Stimulated activated naive CD8-positive, alpha-beta T cell treated with anti-CD3 and anti-CD28 coated beads, Interleukin-15, Interleukin-2, amounts not matched to agents 100 ng/mL and 50 ng/mL, for 24 hours (primary cell): ENCODE results near the gene ABHD1.
"Not testable (repeated sequence)": the region's sequence is repeated elsewhere in the genome, so short reads cannot be mapped to it uniquely, and the experiment has no call there.

Experiments
- H3K27ac Mint-ChIP-seq: one replicate; pipeline ENCODE4 v1.8.0; 2021; ENCODE audit warnings: mild to moderate bottlenecking, mixed read lengths
- H3K27me3 Mint-ChIP-seq: one replicate; pipeline ENCODE4 v1.8.0; 2021; ENCODE audit warnings: mixed read lengths
- H3K36me3 Mint-ChIP-seq: one replicate; pipeline ENCODE4 v1.8.0; 2021; ENCODE audit warnings: low read depth, mixed read lengths
- H3K4me1 Mint-ChIP-seq: one replicate; pipeline ENCODE4 v1.8.0; 2021; ENCODE audit warnings: low read depth, mixed read lengths
- H3K4me3 Mint-ChIP-seq: one replicate; pipeline ENCODE4 v1.8.0; 2021; ENCODE audit warnings: mild to moderate bottlenecking, mixed read lengths
- H3K9me3 Mint-ChIP-seq: one replicate; pipeline ENCODE4 v1.8.0; 2021; ENCODE audit warnings: mixed read lengths

The ABHD1 gene

GRCh38 chr2:27094353-27094984, 29.1 kb upstream of the ABHD1 start:
- Mint-ChIP-seq H3K36me3 (no peaks in the 10 kb centered on the region), H3K4me3 (no peak overlapping the region), H3K27ac (no peak overlapping the region), H3K9me3 (no peaks in the 10 kb centered on the region), H3K27me3 (no peaks in the 10 kb centered on the region), H3K4me1 (peaks cover 10% of the 10 kb centered on the region)

- H3K27ac Mint-ChIP-seq, result no peak overlapping the region
- no peak overlapping the region for H3K4me3 Mint-ChIP-seq
- H3K27me3 Mint-ChIP-seq, result no peaks in the 10 kb centered on the region
- peaks cover 10% of the 10 kb centered on the region for H3K4me1 Mint-ChIP-seq
- no peaks in the 10 kb centered on the region for H3K36me3 Mint-ChIP-seq
- H3K9me3 Mint-ChIP-seq, result no peaks in the 10 kb centered on the region
These were observed 28.2 kb upstream of the ABHD1 start for GRCh38 chr2:27095427-27095744.

- no peaks in the 10 kb centered on the region for H3K9me3 Mint-ChIP-seq
- H3K4me3 Mint-ChIP-seq, result peak overlapping the region; percentile 37
- H3K27ac Mint-ChIP-seq, result no peak overlapping the region
These were observed 27.6 kb upstream of the ABHD1 start for GRCh38 chr2:27095745-27096651.

GRCh38 chr2:27096748-27097297, 26.8 kb upstream of the ABHD1 start:
- peak overlapping the region; percentile 0 for H3K27ac Mint-ChIP-seq
- no peaks in the 10 kb centered on the region for H3K9me3 Mint-ChIP-seq

More at GRCh38 chr2:27095745-27096651, 27.6 kb upstream of the ABHD1 start:
- no peaks in the 10 kb centered on the region for H3K27me3 Mint-ChIP-seq
- H3K36me3 Mint-ChIP-seq, result no peaks in the 10 kb centered on the region
- peaks cover 10% of the 10 kb centered on the region for H3K4me1 Mint-ChIP-seq

GRCh38 chr2:27097341-27097740, 26.3 kb upstream of the ABHD1 start:
- peaks cover 10% of the 10 kb centered on the region for H3K4me1 Mint-ChIP-seq
- H3K27me3 Mint-ChIP-seq, result no peaks in the 10 kb centered on the region
- no peaks in the 10 kb centered on the region for H3K36me3 Mint-ChIP-seq
- no peak overlapping the region for H3K4me3 Mint-ChIP-seq
- H3K27ac Mint-ChIP-seq, result no peak overlapping the region
- no peaks in the 10 kb centered on the region for H3K9me3 Mint-ChIP-seq

More at GRCh38 chr2:27096748-27097297, 26.8 kb upstream of the ABHD1 start:
- no peaks in the 10 kb centered on the region for H3K36me3 Mint-ChIP-seq
- H3K4me1 Mint-ChIP-seq, result peaks cover 10% of the 10 kb centered on the region
- no peaks in the 10 kb centered on the region for H3K27me3 Mint-ChIP-seq
- H3K4me3 Mint-ChIP-seq, result no peak overlapping the region

- peaks cover 10% of the 10 kb centered on the region for H3K4me1 Mint-ChIP-seq
- H3K4me3 Mint-ChIP-seq, result no peak overlapping the region
- H3K27ac Mint-ChIP-seq, result no peak overlapping the region
- no peaks in the 10 kb centered on the region for H3K9me3 Mint-ChIP-seq
- H3K27me3 Mint-ChIP-seq, result no peaks in the 10 kb centered on the region
- H3K36me3 Mint-ChIP-seq, result no peaks in the 10 kb centered on the region
These were observed 24.2 kb upstream of the ABHD1 start for GRCh38 chr2:27099334-27099955.

- no peak overlapping the region for H3K27ac Mint-ChIP-seq
- no peak overlapping the region for H3K4me3 Mint-ChIP-seq
- no peaks in the 10 kb centered on the region for H3K9me3 Mint-ChIP-seq
- no peaks in the 10 kb centered on the region for H3K36me3 Mint-ChIP-seq
- no peaks in the 10 kb centered on the region for H3K27me3 Mint-ChIP-seq
- peaks cover 10% of the 10 kb centered on the region for H3K4me1 Mint-ChIP-seq
These were observed 23.6 kb upstream of the ABHD1 start for GRCh38 chr2:27100036-27100435.

- H3K27ac Mint-ChIP-seq, result no peak overlapping the region
- no peak overlapping the region for H3K4me3 Mint-ChIP-seq
- no peaks in the 10 kb centered on the region for H3K4me1 Mint-ChIP-seq
- H3K27me3 Mint-ChIP-seq, result peaks cover 3% of the 10 kb centered on the region
- H3K36me3 Mint-ChIP-seq, result no peaks in the 10 kb centered on the region
- no peaks in the 10 kb centered on the region for H3K9me3 Mint-ChIP-seq
These were observed 21.3 kb upstream of the ABHD1 start for GRCh38 chr2:27102329-27102728.

- Mint-ChIP-seq H3K27ac (no peak overlapping the region), H3K27me3 (peaks cover 3% of the 10 kb centered on the region), H3K36me3 (no peaks in the 10 kb centered on the region), H3K4me1 (no peaks in the 10 kb centered on the region), H3K4me3 (no peak overlapping the region), H3K9me3 (no peaks in the 10 kb centered on the region)
These were observed 17.6 kb upstream of the ABHD1 start for GRCh38 chr2:27105981-27106380.

GRCh38 chr2:27108221-27108620, 15.4 kb upstream of the ABHD1 start:
- Mint-ChIP-seq H3K4me1 (no peaks in the 10 kb centered on the region), H3K27ac (no peak overlapping the region), H3K9me3 (no peaks in the 10 kb centered on the region), H3K36me3 (no peaks in the 10 kb centered on the region), H3K27me3 (peaks cover 3% of the 10 kb centered on the region), H3K4me3 (no peak overlapping the region)

- Mint-ChIP-seq H3K4me1 (no peaks in the 10 kb centered on the region), H3K36me3 (no peaks in the 10 kb centered on the region), H3K4me3 (no peak overlapping the region), H3K9me3 (no peaks in the 10 kb centered on the region), H3K27ac (no peak overlapping the region), H3K27me3 (peaks cover 3% of the 10 kb centered on the region)
These were observed 14.5 kb upstream of the ABHD1 start for GRCh38 chr2:27109083-27109482.

GRCh38 chr2:27110603-27111352, 12.8 kb upstream of the ABHD1 start:
- H3K9me3 Mint-ChIP-seq, H3K4me1 Mint-ChIP-seq, H3K27ac Mint-ChIP-seq, H3K27me3 Mint-ChIP-seq, H3K4me3 Mint-ChIP-seq, H3K36me3 Mint-ChIP-seq: not testable (repeated sequence)

GRCh38 chr2:27111392-27112078, 12.1 kb upstream of the ABHD1 start:
- not testable (repeated sequence) for H3K9me3 Mint-ChIP-seq, H3K4me1 Mint-ChIP-seq, H3K36me3 Mint-ChIP-seq, H3K27me3 Mint-ChIP-seq, H3K27ac Mint-ChIP-seq, H3K4me3 Mint-ChIP-seq

GRCh38 chr2:27115519-27115918, 8.1 kb upstream of the ABHD1 start:
- Mint-ChIP-seq H3K36me3 (no peaks in the 10 kb centered on the region), H3K27me3 (peaks cover 24% of the 10 kb centered on the region), H3K27ac (no peak overlapping the region), H3K4me1 (peaks cover 11% of the 10 kb centered on the region), H3K4me3 (no peak overlapping the region), H3K9me3 (no peaks in the 10 kb centered on the region)
